ENCODE results near the gene TNN.

TNN gene

GRCh38 chr1:175178456-175178855 is 110.8 kb downstream of the TNN start:
- no peak for DNase-seq (ENCODE audit: low read depth in 2 of 2)
- H3K4me3 ChIP-seq (replicated peaks in 1 of 2; ENCODE audit: low read depth in 2 of 2, low read length in 2 of 2), result no peak overlapping the region
- TF ChIP-seq CTCF (IDR thresholded peaks at IDR 0.05; ENCODE audit: low read depth, low read length), result no peak

- no peak for TF ChIP-seq CTCF (IDR thresholded peaks at IDR 0.05; ENCODE audit: low read depth, low read length)
These were observed 112.4 kb downstream of the TNN start for GRCh38 chr1:175179837-175180590.

GRCh38 chr1:175182201-175182746 is 114.6 kb downstream of the TNN start:
- TF ChIP-seq CTCF (IDR thresholded peaks at IDR 0.05; ENCODE audit: low read depth, low read length), result no peak
- DNase-seq (ENCODE audit: low read depth in 2 of 2), result no peak
- no peak overlapping the region for H3K4me3 ChIP-seq (replicated peaks in 1 of 2; ENCODE audit: low read depth in 2 of 2, low read length in 2 of 2)

More at GRCh38 chr1:175179837-175180590, 112.4 kb downstream of the TNN start:
- no peak overlapping the region for H3K4me3 ChIP-seq (replicated peaks in 1 of 2; ENCODE audit: low read depth in 2 of 2, low read length in 2 of 2)
- DNase-seq (ENCODE audit: low read depth in 2 of 2), result no peak

- no peak for TF ChIP-seq CTCF (IDR thresholded peaks at IDR 0.05; ENCODE audit: low read depth, low read length)
- no peak for DNase-seq (ENCODE audit: low read depth in 2 of 2)
These were observed 116.0 kb downstream of the TNN start for GRCh38 chr1:175183586-175183985.

GRCh38 chr1:175185903-175186302 is 118.3 kb downstream of the TNN start:
- no peak for DNase-seq (ENCODE audit: low read depth in 2 of 2)
- H3K4me3 ChIP-seq (replicated peaks in 1 of 2; ENCODE audit: low read depth in 2 of 2, low read length in 2 of 2), result no peak overlapping the region
- no peak for TF ChIP-seq CTCF (IDR thresholded peaks at IDR 0.05; ENCODE audit: low read depth, low read length)

More at GRCh38 chr1:175183586-175183985, 116.0 kb downstream of the TNN start:
- H3K4me3 ChIP-seq (replicated peaks in 1 of 2; ENCODE audit: low read depth in 2 of 2, low read length in 2 of 2), result no peak overlapping the region

GRCh38 chr1:175186433-175187160 is 119.0 kb downstream of the TNN start:
- no peak for TF ChIP-seq CTCF (IDR thresholded peaks at IDR 0.05; ENCODE audit: low read depth, low read length)
- no peak overlapping the region for H3K4me3 ChIP-seq (replicated peaks in 1 of 2; ENCODE audit: low read depth in 2 of 2, low read length in 2 of 2)
- no peak for DNase-seq (ENCODE audit: low read depth in 2 of 2)

Data from cardiac fibroblast (primary cell).